ENCODE data around the gene TNFRSF1B. TPM values are rescaled to one million over a fixed set of nuclear protein-coding genes. Genes with fewer than 3 reads are reported as not detected.

The TNFRSF1B gene
- total RNA-seq, 4 donors from 2014 or later = 4.4 to 20.4 (median 9.0) TPM

DNA sequence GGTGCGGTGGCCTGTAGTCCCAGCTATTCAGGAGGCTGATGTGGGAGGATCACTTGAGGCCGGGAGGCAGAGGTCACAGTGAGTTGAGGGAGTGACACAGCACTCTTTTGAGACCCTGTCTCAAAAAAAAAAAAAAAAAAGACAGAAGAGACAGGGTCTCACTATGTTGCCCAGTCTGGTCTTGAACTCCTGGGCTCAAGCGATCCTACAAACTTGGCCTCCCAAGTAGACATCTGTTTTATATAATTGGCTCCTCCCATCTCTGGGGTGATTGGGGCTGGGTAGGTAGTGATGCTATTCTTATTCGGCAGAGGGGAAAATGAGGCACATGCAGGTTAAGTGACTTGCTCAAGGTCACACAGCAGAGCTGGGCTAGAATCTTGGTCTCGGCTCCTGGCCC is 39.4 kb downstream of the TNFRSF1B start:
- 91 to 95% methylated on average over 5 of the region's 5 CpGs for WGBS, 2 donors
- Histone ChIP-seq H3K36me3 (no peaks in the 10 kb centered on the region), H3K4me3 (replicated peaks in 1 of 3) (no peak overlapping the region), H3K9me3 (no peaks in the 10 kb centered on the region), H3K4me1 (peaks cover 0 to 20% of the 10 kb centered on the region in 2 donors), H3K27me3 (no peaks in the 10 kb centered on the region), H3K27ac (no peak overlapping the region)
- no peak for DNase-seq
- intact Hi-C loops (cut with DNase I) = no loop called here
- TF ChIP-seq, protein P1, sequence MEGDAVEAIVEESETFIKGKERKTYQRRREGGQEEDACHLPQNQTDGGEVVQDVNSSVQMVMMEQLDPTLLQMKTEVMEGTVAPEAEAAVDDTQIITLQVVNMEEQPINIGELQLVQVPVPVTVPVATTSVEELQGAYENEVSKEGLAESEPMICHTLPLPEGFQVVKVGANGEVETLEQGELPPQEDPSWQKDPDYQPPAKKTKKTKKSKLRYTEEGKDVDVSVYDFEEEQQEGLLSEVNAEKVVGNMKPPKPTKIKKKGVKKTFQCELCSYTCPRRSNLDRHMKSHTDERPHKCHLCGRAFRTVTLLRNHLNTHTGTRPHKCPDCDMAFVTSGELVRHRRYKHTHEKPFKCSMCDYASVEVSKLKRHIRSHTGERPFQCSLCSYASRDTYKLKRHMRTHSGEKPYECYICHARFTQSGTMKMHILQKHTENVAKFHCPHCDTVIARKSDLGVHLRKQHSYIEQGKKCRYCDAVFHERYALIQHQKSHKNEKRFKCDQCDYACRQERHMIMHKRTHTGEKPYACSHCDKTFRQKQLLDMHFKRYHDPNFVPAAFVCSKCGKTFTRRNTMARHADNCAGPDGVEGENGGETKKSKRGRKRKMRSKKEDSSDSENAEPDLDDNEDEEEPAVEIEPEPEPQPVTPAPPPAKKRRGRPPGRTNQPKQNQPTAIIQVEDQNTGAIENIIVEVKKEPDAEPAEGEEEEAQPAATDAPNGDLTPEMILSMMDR (IDR thresholded peaks at IDR 0.05) = no peak
- TF ChIP-seq POLR2A (IDR thresholded peaks at IDR 0.05) = no peak

DNA sequence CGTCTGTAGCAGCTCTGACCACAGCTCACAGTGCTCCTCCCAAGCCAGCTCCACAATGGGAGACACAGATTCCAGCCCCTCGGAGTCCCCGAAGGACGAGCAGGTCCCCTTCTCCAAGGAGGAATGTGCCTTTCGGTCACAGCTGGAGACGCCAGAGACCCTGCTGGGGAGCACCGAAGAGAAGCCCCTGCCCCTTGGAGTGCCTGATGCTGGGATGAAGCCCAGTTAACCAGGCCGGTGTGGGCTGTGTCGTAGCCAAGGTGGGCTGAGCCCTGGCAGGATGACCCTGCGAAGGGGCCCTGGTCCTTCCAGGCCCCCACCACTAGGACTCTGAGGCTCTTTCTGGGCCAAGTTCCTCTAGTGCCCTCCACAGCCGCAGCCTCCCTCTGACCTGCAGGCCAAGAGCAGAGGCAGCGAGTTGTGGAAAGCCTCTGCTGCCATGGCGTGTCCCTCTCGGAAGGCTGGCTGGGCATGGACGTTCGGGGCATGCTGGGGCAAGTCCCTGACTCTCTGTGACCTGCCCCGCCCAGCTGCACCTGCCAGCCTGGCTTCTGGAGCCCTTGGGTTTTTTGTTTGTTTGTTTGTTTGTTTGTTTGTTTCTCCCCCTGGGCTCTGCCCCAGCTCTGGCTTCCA is 40.1 kb downstream of the TNFRSF1B start:
- WGBS, 2 donors = 71 to 86% methylated on average over 5 to 14 of the region's 17 CpGs
- H3K4me1 ChIP-seq = peaks cover 0 to 17% of the 10 kb centered on the region in 2 donors
- no peak overlapping the region for H3K27ac ChIP-seq
- no peaks in the 10 kb centered on the region for H3K9me3 ChIP-seq
- H3K4me3 ChIP-seq (replicated peaks in 1 of 3) = no peak overlapping the region
- no peak for TF ChIP-seq POLR2A (IDR thresholded peaks at IDR 0.05)
- TF ChIP-seq, protein P1 (IDR thresholded peaks at IDR 0.05) = no peak
- intact Hi-C loops (cut with DNase I) = no loop called here
- H3K27me3 ChIP-seq = no peaks in the 10 kb centered on the region
- DNase-seq = no peak
- H3K36me3 ChIP-seq = no peaks in the 10 kb centered on the region

DNA sequence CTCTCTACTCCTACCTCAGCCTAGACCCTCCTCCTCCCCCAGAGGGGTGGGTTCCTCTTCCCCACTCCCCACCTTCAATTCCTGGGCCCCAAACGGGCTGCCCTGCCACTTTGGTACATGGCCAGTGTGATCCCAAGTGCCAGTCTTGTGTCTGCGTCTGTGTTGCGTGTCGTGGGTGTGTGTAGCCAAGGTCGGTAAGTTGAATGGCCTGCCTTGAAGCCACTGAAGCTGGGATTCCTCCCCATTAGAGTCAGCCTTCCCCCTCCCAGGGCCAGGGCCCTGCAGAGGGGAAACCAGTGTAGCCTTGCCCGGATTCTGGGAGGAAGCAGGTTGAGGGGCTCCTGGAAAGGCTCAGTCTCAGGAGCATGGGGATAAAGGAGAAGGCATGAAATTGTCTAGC is 41.5 kb downstream of the TNFRSF1B start:
- no peaks in the 10 kb centered on the region for H3K27me3 ChIP-seq
- DNase-seq = no peak
- WGBS, 2 donors = 65 to 81% methylated on average over 6 of the region's 6 CpGs
- H3K27ac ChIP-seq = no peak overlapping the region
- H3K4me1 ChIP-seq = peaks cover 0 to 14% of the 10 kb centered on the region in 2 donors
- H3K36me3 ChIP-seq = no peaks in the 10 kb centered on the region
- H3K4me3 ChIP-seq (replicated peaks in 1 of 3) = no peak overlapping the region
- H3K9me3 ChIP-seq = no peaks in the 10 kb centered on the region
- no peak for TF ChIP-seq POLR2A (IDR thresholded peaks at IDR 0.05)
- TF ChIP-seq, protein P1 (IDR thresholded peaks at IDR 0.05) = no peak
- intact Hi-C loops (cut with DNase I) = loop anchor here (2.0 kb wide), 1 partner anchor 83 kb away; no protein-coding TSS in a partner anchor

DNA sequence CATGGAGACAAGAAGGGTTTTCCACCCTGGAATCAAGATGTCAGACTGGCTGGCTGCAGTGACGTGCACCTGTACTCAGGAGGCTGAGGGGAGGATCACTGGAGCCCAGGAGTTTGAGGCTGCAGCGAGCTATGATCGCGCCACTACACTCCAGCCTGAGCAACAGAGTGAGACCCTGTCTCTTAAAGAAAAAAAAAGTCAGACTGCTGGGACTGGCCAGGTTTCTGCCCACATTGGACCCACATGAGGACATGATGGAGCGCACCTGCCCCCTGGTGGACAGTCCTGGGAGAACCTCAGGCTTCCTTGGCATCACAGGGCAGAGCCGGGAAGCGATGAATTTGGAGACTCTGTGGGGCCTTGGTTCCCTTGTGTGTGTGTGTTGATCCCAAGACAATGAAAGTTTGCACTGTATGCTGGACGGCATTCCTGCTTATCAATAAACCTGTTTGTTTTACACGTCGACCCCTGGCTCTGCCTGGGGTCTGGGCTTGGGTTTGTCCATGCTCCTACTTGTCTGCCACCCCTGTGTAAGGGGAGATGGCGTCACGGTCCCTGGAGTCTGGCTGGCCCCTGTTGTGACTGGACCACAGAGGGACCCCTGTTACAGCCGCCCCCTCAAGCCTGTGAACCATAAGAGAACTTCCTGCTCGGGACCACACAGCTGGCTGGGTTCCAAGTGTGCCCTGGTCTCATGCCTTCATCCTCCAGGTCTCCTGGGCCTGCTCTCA is 42.1 kb downstream of the TNFRSF1B start:
- TF ChIP-seq POLR2A (IDR thresholded peaks at IDR 0.05) = no peak
- TF ChIP-seq, protein P1 (IDR thresholded peaks at IDR 0.05) = peak; percentile 89 to 99 (median 94)
- DNase-seq = peak; percentile 89 to 92

DNA sequence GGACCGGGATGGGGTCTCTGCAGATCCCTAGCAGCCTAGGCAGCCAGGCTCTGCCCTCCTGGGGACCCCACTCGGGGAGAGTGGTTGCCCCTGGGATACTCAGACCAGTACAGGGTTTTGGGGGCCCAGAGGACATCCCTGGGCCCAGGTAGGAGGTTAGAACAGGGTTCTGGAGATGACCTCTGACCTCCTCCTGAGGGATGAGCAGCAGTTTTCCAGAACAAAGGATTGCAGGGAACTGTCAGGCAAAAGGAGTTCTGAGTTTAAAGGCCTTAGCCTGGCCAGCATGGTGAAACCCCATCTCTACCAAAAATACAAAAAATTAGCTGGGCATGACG is 42.7 kb downstream of the TNFRSF1B start:
- no peaks in the 10 kb centered on the region for H3K36me3 ChIP-seq
- no peak overlapping the region for H3K4me3 ChIP-seq (replicated peaks in 1 of 3)
- DNase-seq = no peak
- TF ChIP-seq, protein P1 (IDR thresholded peaks at IDR 0.05) = no peak
- no peak for TF ChIP-seq POLR2A (IDR thresholded peaks at IDR 0.05)
- WGBS, 2 donors = 93 to 95% methylated on average over 1 of the region's 3 CpGs
- no peak overlapping the region for H3K27ac ChIP-seq
- intact Hi-C loops (cut with DNase I) = loop anchor here (2.0 kb wide), 1 partner anchor 85 kb away; no protein-coding TSS in a partner anchor
- peaks cover 0 to 14% of the 10 kb centered on the region in 2 donors for H3K4me1 ChIP-seq
- H3K9me3 ChIP-seq = no peaks in the 10 kb centered on the region
- H3K27me3 ChIP-seq = no peaks in the 10 kb centered on the region

More for the DNA sequence above, 42.1 kb downstream of the TNFRSF1B start:
- 19 to 31% methylated on average over 9 to 14 of the region's 14 CpGs for WGBS, 2 donors
- Histone ChIP-seq H3K27me3 (no peaks in the 10 kb centered on the region), H3K27ac (no peak overlapping the region), H3K4me1 (peaks cover 0 to 14% of the 10 kb centered on the region in 2 donors), H3K4me3 (replicated peaks in 1 of 3) (no peak overlapping the region), H3K36me3 (no peaks in the 10 kb centered on the region), H3K9me3 (no peaks in the 10 kb centered on the region)
- intact Hi-C loops (cut with DNase I) = loop anchor here (2.0 kb wide), 1 partner anchor 84 kb away; no protein-coding TSS in a partner anchor
